Measurements from ENCODE around the gene MMP24OS.

- no peak for TF ChIP-seq CTCF (IDR thresholded peaks at IDR 0.05)
- TF ChIP-seq POLR2A (IDR thresholded peaks at IDR 0.05), result no peak
- TF ChIP-seq POLR2AphosphoS5 (IDR thresholded peaks at IDR 0.05), result no peak
- no peak for TF ChIP-seq EP300 (IDR thresholded peaks at IDR 0.05)
Measured at GRCh38 chr20:35295058-35295457, 17.1 kb upstream of the MMP24OS start.

Data from gastroesophageal sphincter (tissue), 3 donors.